SHP77 (cell line): Measurements from ENCODE around the gene ANKRD26.

Experiments
- DNase-seq, 2 experiments: peaks; one replicate each; lab custom pipeline; 2025; lab: John Stamatoyannopoulos, UW

ANKRD26 gene

GRCh38 chr10:27020243-27020642 lies 80.1 kb downstream of the ANKRD26 start:
- no peak for DNase-seq

DNA sequence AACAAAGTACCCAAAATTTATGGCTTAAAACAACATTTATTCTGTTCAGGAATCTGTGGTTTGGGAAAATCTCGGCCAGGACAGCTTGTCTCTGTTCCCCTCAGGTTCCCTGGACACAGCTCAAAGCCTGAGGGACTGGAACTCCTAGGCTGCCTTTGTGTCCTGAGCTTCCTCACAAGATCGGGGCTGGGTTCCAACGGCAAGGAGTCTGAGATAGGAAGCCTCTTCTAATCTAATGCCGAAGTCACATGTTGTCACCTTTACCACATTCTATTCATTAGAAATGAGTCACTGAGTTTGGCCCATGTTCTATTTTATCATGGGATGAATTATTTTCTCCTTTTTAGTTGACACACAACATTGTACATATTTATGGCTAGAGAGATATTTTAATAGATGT lies 80.5 kb downstream of the ANKRD26 start:
- no peak for DNase-seq

DNA sequence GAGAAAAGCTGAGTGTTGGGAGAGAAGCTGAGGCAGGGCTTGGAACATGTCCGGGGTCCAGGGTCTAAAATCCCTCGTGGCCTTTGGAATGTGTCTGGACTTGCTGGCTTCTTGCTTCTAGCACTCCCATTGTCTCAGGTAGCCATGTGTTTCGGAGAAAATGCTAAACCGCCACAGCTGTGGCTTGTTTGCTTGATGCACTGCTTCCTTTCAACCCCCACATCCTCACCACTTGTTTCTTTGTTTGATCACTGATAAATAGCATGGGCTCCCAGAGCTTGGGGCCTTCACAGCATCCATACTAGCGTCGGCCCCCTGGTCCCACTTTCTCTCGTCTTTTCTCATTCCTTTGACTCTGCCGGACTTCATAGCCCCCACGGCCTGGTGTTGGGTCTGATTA lies 102.7 kb downstream of the ANKRD26 start:
- no peak for DNase-seq

DNA sequence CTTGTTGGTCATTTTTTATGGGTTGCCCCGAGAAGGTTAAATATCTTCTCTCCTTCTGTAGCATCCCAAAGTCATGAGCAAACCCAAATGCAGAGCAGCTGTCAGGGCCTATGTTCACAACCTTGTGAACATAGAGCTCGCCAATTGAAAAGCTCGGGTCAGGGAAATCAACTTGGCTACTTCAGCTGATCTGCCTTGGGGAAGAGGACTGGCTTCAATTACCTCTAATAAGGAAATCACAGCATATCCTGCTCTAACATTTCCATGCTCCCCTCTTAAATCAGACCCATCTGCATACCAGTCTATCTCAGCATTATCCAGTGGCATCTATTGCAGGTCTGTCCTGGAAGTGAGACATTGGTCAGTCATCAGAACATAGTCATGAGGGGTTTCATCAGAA lies 105.6 kb downstream of the ANKRD26 start:
- DNase-seq = no peak

- DNase-seq = no peak
Observed at GRCh38 chr10:26987851-26988250, 112.4 kb downstream of the ANKRD26 start.

DNA sequence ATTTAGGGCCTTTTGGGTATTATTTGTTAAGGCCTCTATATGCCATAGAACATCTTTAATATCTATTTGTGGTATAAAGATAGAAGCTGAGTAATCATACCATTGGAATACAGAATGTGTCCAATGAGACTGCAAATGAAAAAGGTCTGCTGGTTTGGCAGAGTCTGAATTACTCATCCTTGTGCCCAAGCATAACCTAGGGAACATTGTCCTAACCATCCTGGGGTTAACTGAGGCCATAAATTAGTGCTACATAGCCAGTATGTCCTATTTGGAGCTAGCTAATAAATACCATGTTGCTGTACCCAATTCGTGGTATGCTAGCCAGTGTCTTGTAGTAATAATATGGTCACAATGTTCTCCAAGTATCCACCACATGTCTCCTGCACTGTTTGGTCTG lies 117.1 kb downstream of the ANKRD26 start:
- DNase-seq = no peak

GRCh38 chr10:26982058-26982457 lies 118.2 kb downstream of the ANKRD26 start:
- no peak for DNase-seq

GRCh38 chr10:26981232-26981824 lies 119.0 kb downstream of the ANKRD26 start:
- DNase-seq = no peak

GRCh38 chr10:26978519-26978918 lies 121.8 kb downstream of the ANKRD26 start:
- no peak for DNase-seq

GRCh38 chr10:26977635-26978034 lies 122.7 kb downstream of the ANKRD26 start:
- no peak for DNase-seq

GRCh38 chr10:26970667-26971066 lies 129.6 kb downstream of the ANKRD26 start:
- DNase-seq = no peak

DNA sequence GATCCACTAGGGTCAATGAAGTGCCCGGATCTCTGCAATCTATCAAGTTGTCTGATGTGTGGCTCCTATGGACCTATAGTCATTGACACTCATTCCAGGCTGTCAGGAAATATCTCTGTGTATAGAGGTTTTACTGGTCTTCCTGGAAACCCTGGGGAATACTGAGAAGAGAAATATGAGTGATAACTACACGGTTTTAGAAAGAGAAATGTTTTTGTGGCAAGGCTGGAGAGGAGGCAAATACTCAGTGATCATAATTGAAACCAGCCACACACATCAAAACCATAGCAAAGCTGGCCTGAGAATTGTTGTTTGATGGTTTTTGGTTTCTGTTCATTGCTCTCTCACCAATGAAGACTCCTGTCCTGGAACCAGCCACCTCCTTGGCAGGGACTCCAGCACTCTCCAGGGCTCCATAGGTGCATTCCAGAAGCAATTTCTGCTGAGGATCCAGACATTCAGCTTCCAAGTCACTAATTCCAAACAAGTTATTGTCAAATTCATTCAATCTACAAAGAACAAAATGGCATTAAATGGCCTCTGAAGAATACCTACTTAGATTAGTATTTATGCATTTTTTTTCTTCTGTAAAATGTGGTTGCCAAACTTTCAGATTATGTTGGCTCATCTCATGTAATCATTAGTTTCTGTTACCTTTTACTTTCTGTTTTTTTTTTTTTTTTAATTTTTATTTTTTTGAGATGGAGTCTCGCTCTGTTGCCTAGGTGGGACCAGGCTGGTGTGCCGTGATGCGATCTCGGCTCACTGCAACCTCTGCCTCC lies 131.0 kb downstream of the ANKRD26 start:
- no peak for DNase-seq

- no peak for DNase-seq
Observed at GRCh38 chr10:26962835-26963234, 137.5 kb downstream of the ANKRD26 start.

- no peak for DNase-seq
Observed at GRCh38 chr10:26960308-26960707, 140.0 kb downstream of the ANKRD26 start.

- no peak for DNase-seq
Observed at GRCh38 chr10:26959841-26960240, 140.5 kb downstream of the ANKRD26 start.
